Measurements from ENCODE around the gene CTNNBL1. TPM values are rescaled to one million over a fixed set of nuclear protein-coding genes. Genes with fewer than 3 reads are reported as not detected.

CTNNBL1 gene
- total and polyA plus RNA-seq, 2 experiments from 2014 or later, result 36.3 to 68.7 TPM

DNA sequence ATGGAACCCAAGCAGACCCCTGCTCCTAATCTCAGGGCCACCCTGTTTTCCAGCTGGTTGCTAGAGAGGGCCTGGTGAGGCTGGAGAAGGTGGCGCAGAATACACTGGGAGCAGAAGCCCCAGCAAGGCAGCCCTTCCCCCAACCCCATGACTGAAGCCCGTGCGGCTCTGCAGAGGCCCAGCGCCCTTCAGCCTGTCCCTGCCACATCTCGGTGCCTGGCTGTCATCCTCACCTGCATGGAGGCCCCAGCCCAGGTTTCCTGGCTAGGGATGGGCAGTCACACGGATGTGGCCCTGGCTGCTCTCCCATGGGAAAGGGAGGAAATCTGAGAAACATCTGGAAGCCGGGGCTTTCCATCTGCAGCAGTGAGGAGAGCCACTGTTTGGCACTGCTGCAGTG lies 183.0 kb downstream of the CTNNBL1 start:
- Histone ChIP-seq H4K20me1 (replicated peaks; ENCODE audit: insufficient read depth) (no peaks in the 10 kb centered on the region), H3K9me2 (ENCODE audit: insufficient read depth) (no peaks in the 10 kb centered on the region), H3K36me3 (ENCODE audit: insufficient read depth) (no peaks in the 10 kb centered on the region), H3K4me1 (ENCODE audit: insufficient read depth) (no peaks in the 10 kb centered on the region), H2AFZ (no peak overlapping the region), H3K27me3 (ENCODE audit: insufficient read depth) (no peaks in the 10 kb centered on the region), H3K79me2 (replicated peaks; ENCODE audit: insufficient read depth) (no peaks in the 10 kb centered on the region), H3K27ac (ENCODE audit: low read depth) (no peak overlapping the region), H3F3A (replicated peaks; ENCODE audit: low read depth) (no peaks in the 10 kb centered on the region), H3K4me3 (no peak overlapping the region), H3K4me2 (no peak overlapping the region)
- Mint-ChIP-seq H3K4me3 (no peak overlapping the region), H3K9me3 (no peaks in the 10 kb centered on the region), H3K27me3 (ENCODE audit: insufficient read depth, low read depth, poor library complexity) (peaks cover 7% of the 10 kb centered on the region), H3K4me1 (no peaks in the 10 kb centered on the region), H3K27ac (no peak overlapping the region), H3K36me3 (ENCODE audit: low read depth) (peaks cover 3% of the 10 kb centered on the region; the same call in 1 of the 3 replicates)
- DNase-seq (ENCODE audit: low spot score), result no peak
- no peak for TF ChIP-seq POLR2AphosphoS5 (IDR thresholded peaks at IDR 0.05; ENCODE audit: low read depth)
- no peak for ATAC-seq

DNA sequence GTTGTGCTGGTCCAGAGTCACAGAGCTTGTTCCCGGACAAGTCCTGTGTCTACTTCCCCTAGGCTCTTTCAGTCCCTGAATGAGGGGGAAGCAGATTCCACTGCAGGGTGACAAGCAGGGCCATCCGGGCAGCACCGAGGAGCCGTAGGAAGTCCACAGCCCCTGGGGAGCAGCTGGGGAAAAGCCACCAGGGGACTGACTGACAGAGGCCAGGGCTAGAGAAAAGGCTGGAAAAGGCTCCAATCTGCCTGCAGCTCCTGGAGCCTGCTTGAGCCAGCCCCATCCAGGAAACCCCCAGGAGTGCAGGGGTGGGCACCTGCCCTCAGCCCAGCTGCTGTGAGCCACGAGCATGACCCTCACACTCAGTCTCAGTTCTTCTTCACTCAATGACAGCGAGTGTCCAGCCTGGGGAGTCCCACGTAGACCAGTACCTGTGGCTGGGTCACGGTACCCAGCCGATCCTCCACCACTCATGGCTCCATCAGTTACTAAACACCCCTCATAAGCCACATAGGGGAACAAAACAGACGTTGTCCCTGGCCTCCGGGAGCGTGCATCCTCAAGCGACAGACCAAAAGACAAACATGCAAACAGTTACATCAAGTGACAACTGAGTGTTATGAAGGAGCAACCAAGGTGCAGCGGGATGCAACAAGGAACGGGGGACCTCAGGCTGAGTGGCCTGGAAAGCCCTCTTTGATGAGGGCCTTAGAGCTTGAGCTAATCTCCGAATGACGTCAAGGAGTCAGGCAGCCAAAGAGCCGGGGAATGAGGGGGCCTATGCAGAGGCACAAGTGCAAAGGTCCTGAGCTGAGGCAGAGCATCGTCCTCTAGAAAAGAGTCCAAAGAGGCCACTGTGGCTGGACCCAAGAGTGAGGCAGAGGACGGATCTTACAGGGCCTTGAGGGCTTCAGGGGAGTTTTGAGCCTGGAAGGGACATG lies 184.3 kb downstream of the CTNNBL1 start:
- peaks cover 3% of the 10 kb centered on the region; the same call in 1 of the 3 replicates for H3K36me3 Mint-ChIP-seq (ENCODE audit: low read depth)
- Histone ChIP-seq H3F3A (replicated peaks; ENCODE audit: low read depth) (no peaks in the 10 kb centered on the region), H2AFZ (no peak overlapping the region), H3K4me1 (ENCODE audit: insufficient read depth) (no peaks in the 10 kb centered on the region), H3K27ac (ENCODE audit: low read depth) (no peak overlapping the region), H3K27me3 (ENCODE audit: insufficient read depth) (no peaks in the 10 kb centered on the region), H3K9me2 (ENCODE audit: insufficient read depth) (no peaks in the 10 kb centered on the region), H4K20me1 (replicated peaks; ENCODE audit: insufficient read depth) (no peaks in the 10 kb centered on the region; the same call in 1 of the 2 replicates), H3K4me2 (no peak overlapping the region), H3K4me3 (no peak overlapping the region), H3K79me2 (replicated peaks; ENCODE audit: insufficient read depth) (no peaks in the 10 kb centered on the region), H3K36me3 (ENCODE audit: insufficient read depth) (no peaks in the 10 kb centered on the region)
- peaks cover 3% of the 10 kb centered on the region for H3K4me1 Mint-ChIP-seq
- H3K9me3 Mint-ChIP-seq, result no peaks in the 10 kb centered on the region
- peaks cover 11% of the 10 kb centered on the region for H3K27me3 Mint-ChIP-seq (ENCODE audit: insufficient read depth, low read depth, poor library complexity)
- ATAC-seq, result no peak
- DNase-seq (ENCODE audit: low spot score), result no peak
- no peak overlapping the region for H3K4me3 Mint-ChIP-seq
- no peak overlapping the region for H3K27ac Mint-ChIP-seq
- TF ChIP-seq, protein P1, sequence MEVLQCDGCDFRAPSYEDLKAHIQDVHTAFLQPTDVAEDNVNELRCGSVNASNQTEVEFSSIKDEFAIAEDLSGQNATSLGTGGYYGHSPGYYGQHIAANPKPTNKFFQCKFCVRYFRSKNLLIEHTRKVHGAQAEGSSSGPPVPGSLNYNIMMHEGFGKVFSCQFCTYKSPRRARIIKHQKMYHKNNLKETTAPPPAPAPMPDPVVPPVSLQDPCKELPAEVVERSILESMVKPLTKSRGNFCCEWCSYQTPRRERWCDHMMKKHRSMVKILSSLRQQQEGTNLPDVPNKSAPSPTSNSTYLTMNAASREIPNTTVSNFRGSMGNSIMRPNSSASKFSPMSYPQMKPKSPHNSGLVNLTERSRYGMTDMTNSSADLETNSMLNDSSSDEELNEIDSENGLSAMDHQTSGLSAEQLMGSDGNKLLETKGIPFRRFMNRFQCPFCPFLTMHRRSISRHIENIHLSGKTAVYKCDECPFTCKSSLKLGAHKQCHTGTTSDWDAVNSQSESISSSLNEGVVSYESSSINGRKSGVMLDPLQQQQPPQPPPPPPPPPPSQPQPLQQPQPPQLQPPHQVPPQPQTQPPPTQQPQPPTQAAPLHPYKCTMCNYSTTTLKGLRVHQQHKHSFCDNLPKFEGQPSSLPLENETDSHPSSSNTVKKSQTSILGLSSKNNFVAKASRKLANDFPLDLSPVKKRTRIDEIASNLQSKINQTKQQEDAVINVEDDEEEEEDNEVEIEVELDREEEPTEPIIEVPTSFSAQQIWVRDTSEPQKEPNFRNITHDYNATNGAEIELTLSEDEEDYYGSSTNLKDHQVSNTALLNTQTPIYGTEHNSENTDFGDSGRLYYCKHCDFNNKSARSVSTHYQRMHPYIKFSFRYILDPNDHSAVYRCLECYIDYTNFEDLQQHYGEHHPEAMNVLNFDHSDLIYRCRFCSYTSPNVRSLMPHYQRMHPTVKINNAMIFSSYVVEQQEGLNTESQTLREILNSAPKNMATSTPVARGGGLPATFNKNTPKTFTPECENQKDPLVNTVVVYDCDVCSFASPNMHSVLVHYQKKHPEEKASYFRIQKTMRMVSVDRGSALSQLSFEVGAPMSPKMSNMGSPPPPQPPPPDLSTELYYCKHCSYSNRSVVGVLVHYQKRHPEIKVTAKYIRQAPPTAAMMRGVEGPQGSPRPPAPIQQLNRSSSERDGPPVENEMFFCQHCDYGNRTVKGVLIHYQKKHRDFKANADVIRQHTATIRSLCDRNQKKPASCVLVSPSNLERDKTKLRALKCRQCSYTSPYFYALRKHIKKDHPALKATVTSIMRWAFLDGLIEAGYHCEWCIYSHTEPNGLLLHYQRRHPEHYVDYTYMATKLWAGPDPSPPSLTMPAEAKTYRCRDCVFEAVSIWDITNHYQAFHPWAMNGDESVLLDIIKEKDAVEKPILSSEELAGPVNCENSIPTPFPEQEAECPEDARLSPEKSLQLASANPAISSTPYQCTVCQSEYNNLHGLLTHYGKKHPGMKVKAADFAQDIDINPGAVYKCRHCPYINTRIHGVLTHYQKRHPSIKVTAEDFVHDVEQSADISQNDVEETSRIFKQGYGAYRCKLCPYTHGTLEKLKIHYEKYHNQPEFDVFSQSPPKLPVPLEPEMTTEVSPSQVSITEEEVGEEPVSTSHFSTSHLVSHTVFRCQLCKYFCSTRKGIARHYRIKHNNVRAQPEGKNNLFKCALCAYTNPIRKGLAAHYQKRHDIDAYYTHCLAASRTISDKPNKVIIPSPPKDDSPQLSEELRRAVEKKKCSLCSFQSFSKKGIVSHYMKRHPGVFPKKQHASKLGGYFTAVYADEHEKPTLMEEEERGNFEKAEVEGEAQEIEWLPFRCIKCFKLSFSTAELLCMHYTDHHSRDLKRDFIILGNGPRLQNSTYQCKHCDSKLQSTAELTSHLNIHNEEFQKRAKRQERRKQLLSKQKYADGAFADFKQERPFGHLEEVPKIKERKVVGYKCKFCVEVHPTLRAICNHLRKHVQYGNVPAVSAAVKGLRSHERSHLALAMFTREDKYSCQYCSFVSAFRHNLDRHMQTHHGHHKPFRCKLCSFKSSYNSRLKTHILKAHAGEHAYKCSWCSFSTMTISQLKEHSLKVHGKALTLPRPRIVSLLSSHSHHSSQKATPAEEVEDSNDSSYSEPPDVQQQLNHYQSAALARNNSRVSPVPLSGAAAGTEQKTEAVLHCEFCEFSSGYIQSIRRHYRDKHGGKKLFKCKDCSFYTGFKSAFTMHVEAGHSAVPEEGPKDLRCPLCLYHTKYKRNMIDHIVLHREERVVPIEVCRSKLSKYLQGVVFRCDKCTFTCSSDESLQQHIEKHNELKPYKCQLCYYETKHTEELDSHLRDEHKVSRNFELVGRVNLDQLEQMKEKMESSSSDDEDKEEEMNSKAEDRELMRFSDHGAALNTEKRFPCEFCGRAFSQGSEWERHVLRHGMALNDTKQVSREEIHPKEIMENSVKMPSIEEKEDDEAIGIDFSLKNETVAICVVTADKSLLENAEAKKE (CRISPR knock-in tag; IDR thresholded peaks at IDR 0.05), result no peak
- no peak for TF ChIP-seq ZNF114 (CRISPR knock-in tag; IDR thresholded peaks at IDR 0.05)
- TF ChIP-seq, protein P2, sequence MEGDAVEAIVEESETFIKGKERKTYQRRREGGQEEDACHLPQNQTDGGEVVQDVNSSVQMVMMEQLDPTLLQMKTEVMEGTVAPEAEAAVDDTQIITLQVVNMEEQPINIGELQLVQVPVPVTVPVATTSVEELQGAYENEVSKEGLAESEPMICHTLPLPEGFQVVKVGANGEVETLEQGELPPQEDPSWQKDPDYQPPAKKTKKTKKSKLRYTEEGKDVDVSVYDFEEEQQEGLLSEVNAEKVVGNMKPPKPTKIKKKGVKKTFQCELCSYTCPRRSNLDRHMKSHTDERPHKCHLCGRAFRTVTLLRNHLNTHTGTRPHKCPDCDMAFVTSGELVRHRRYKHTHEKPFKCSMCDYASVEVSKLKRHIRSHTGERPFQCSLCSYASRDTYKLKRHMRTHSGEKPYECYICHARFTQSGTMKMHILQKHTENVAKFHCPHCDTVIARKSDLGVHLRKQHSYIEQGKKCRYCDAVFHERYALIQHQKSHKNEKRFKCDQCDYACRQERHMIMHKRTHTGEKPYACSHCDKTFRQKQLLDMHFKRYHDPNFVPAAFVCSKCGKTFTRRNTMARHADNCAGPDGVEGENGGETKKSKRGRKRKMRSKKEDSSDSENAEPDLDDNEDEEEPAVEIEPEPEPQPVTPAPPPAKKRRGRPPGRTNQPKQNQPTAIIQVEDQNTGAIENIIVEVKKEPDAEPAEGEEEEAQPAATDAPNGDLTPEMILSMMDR (conservative IDR thresholded peaks at IDR 0.05; ENCODE audit: low read depth in 2 of 2), result no peak
- TF ChIP-seq CREB1 (CRISPR knock-in tag; IDR thresholded peaks at IDR 0.05; ENCODE audit: low read depth), result no peak
- TF ChIP-seq, protein P3, sequence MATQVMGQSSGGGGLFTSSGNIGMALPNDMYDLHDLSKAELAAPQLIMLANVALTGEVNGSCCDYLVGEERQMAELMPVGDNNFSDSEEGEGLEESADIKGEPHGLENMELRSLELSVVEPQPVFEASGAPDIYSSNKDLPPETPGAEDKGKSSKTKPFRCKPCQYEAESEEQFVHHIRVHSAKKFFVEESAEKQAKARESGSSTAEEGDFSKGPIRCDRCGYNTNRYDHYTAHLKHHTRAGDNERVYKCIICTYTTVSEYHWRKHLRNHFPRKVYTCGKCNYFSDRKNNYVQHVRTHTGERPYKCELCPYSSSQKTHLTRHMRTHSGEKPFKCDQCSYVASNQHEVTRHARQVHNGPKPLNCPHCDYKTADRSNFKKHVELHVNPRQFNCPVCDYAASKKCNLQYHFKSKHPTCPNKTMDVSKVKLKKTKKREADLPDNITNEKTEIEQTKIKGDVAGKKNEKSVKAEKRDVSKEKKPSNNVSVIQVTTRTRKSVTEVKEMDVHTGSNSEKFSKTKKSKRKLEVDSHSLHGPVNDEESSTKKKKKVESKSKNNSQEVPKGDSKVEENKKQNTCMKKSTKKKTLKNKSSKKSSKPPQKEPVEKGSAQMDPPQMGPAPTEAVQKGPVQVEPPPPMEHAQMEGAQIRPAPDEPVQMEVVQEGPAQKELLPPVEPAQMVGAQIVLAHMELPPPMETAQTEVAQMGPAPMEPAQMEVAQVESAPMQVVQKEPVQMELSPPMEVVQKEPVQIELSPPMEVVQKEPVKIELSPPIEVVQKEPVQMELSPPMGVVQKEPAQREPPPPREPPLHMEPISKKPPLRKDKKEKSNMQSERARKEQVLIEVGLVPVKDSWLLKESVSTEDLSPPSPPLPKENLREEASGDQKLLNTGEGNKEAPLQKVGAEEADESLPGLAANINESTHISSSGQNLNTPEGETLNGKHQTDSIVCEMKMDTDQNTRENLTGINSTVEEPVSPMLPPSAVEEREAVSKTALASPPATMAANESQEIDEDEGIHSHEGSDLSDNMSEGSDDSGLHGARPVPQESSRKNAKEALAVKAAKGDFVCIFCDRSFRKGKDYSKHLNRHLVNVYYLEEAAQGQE (IDR thresholded peaks at IDR 0.05; ENCODE audit: unreplicated experiment), result no peak
- TF ChIP-seq, protein P4, sequence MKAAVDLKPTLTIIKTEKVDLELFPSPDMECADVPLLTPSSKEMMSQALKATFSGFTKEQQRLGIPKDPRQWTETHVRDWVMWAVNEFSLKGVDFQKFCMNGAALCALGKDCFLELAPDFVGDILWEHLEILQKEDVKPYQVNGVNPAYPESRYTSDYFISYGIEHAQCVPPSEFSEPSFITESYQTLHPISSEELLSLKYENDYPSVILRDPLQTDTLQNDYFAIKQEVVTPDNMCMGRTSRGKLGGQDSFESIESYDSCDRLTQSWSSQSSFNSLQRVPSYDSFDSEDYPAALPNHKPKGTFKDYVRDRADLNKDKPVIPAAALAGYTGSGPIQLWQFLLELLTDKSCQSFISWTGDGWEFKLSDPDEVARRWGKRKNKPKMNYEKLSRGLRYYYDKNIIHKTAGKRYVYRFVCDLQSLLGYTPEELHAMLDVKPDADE (IDR thresholded peaks at IDR 0.05), result no peak

All from GM23338 (cell line).